HG02870 (cell line): ENCODE measurements around the gene ZNF705A.
"Not testable (repeated sequence)": the region's sequence is repeated elsewhere in the genome, so short reads cannot be mapped to it uniquely, and the experiment has no call there.

ENCODE experiments used
- ATAC-seq: cut with Tn5 transposase; IDR thresholded peaks from one replicate; pipeline ENCODE4 v1.9.1; 2021; ENCODE audit warnings: mild to moderate bottlenecking, moderate library complexity; ENCODE audit not compliant: unreplicated experiment

The ZNF705A gene

DNA sequence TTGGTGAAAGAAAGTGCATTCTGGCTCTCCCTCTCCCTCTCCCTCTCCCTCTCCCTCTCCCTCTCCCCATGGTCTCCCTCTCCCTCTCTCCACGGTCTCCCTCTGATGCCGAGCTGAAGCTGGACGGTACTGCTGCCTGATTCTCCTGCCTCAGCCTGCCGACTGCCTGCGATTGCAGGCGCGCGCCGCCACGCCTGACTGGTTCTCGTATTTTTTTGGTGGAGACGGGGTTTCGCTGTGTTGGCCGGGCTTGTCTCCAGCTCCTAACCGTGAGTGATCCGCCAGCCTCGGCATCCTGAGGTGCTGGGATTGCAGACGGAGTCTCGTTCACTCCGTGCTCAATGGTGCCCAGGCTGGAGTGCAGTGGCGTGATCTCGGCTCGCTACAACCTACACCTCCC lies 26.5 kb downstream of the ZNF705A start:
- ATAC-seq: not testable (repeated sequence)

DNA sequence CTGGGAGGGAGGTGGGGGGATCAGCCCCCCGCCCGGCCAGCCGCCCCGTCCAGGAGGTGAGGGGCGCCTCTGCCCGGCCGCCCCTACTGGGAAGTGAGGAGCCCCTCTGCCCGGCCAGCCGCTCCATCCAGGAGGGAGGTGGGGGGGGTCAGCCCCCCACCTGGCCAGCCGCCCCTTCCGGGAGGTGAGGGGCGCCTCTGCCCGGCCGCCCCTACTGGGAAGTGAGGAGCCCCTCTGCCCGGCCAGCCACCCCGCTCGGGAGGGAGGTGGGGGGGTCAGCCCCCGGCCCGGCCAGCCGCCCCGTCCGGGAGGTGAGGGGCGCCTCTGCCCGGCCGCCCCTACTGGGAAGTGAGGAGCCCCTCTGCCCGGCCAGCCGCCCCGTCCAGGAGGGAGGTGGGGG lies 27.4 kb downstream of the ZNF705A start:
- not testable (repeated sequence) for ATAC-seq

DNA sequence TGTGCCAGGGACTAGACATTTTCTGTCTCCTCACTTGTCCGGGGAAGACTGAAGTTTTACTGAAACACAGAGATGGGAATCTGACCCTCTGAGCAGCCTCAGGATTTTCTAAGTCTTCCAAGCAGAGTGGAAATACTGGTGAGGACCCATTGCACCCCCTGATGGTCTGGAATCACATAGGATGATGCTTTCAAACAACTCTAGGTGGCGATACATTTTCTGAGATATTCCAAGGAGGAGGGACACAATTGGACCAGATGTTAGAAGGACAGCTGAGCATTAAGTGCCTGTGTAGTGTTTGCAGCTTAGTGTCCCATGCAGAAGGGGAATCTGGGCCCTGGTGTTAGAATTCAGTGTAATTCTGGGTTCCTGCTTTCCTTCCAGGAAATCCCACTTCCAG lies 31.3 kb downstream of the ZNF705A start:
- not testable (repeated sequence) for ATAC-seq

DNA sequence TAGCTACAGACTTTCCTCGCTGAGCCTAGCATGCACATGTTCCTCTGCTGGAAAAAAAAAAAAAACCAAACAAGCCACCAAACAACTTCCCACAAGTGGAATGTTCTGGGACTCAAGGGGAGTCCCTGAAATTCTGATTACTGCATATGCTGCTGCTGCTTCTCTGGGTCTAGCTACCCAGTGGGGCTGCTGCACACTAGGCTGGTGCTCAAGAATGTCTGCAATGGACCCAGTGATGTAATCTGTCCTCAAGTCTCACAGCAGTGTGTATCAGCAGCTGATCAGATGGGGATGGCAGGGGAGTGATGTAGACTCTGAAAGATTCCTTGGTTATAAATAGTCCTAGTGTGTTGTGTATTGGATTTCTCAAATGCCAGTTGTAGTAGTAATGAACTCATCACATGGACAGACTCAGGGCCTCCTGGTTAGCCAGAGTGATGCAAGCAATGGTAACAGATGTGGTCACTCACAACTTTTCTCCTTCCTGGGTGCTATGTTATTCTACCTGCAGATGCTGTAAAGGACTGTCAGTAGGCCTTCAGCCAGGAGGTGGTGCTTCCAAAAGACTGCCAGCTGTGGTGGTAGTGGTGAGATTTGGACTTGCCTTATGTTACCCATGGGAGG lies 41.0 kb downstream of the ZNF705A start:
- ATAC-seq: not testable (repeated sequence)

DNA sequence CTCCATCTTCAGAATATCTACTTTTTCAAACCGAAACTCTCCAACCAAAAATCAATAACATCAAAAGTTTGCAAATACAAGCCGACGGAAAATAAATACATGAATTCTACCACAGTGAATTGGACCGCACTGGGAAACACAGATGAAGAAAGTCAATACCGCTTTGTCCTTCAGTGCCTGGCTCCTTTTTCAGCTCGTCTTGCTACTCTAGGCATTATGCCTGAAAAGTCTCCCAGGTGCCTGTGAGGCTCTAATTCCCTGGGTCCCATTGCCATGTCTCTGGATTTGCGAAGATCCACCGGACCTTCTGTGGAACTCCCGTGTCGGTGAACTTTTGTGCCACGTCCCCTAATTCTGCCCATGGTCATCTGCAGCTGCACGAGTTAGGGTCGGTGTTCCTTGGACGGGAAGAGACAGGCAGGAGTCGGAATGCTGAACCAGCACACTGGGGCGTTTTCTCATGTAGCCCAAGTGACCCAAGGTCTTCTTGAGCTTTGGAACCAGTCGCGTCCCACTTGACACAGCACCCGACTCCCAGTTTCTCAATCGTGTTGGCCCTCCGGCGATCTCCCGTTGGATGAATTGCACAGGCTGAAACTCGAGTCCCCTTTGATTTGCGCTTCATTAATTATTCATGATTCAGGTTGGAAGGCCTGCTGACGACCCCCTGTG lies 62.0 kb downstream of the ZNF705A start:
- not testable (repeated sequence) for ATAC-seq

DNA sequence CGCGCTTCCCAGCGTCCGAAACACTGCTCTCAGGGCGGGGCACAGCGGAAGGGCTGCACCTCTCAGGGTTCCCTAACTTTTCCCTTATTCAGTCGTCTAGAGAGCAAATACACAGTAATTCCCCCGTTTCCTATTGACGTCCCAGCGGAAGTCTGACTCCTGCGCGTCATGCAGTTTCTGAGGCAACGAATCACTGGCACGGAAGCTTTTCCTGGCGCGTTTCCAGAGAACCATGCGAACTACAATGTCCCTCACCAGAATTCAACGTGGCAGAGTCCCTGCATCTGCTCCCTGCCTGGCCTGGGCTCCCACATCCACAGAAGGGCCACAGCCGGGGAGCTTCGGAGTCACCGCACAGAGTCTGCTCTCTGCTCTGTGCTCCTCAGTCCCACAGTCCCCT lies 64.6 kb downstream of the ZNF705A start:
- ATAC-seq: not testable (repeated sequence)

DNA sequence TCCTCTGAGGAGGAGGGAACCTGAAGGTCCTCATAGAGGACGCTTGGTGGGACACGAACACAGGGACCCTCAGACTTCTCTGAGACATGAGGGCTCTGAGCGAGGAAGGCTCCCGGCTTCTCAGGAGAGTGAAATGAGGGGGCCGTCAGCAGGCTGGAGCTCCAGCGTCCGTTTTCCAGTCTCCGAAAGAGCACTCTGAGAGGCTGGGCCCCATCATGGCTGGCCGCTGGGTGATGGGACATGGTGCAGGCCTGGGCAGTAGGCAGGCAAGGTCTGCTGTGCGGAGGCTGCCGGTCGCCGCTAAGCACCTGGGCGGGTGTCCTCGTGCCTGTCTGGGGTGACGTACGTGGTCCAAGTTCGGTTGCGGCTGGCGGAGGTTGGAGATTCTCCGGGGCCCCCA lies 65.0 kb downstream of the ZNF705A start:
- ATAC-seq: not testable (repeated sequence)

DNA sequence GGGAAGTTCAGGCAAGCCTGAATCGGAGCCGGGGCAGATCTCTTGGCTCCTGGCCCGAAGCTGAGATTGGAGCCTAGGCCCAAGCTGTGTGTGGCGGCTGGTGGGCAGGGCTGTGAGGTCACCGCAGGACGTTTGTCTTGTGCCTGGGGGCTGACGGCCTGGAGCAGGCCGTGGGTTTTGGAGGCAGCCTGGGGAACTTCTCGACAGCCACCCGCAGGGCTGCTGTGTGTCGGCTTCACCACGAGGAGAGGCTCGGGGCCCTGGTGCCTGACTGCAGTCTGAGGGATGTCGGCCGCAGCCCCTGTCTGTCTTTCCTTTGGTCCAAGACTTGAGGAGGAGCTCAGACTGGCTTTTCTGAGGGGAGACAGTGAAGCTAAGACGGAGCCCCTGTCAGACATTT lies 65.5 kb downstream of the ZNF705A start:
- not testable (repeated sequence) for ATAC-seq

DNA sequence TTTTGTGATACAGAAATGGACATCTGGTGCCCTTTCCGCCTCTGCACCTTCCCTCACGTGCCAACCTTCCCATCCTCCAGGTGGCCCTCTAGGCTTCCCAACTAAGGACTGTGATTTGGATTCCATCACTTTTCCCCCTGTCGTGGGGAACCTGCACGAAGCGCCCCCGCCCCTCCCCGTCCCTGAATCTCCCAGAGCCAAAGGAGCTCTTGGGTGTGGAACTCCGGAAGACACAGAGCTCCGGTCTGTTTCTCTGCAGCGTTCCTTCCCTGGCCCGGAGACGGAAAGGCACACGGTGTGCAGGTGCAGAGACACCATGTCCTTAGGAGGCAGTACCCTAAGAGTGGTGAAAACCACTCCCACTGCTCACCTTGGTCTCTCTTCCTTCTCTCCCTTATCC lies 66.8 kb downstream of the ZNF705A start:
- not testable (repeated sequence) for ATAC-seq

DNA sequence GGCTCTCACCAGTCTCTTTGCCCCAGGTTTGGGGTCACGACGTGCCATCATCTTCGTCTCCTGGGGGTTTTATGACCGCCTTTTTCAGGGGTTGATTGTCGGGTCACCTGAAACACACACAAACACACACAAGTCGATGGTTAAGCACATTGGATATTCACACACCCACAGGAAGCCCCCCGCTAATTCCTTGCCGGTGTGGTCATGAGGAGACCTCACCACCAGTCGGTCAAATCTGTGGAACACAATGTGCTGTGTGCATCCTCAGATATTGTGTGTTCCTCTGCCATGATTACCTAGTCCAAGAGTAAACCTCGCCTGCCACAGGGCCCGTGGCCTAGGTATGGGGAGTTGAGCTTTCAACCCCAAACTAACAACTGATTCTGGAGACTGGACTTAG lies 68.0 kb downstream of the ZNF705A start:
- ATAC-seq: not testable (repeated sequence)

DNA sequence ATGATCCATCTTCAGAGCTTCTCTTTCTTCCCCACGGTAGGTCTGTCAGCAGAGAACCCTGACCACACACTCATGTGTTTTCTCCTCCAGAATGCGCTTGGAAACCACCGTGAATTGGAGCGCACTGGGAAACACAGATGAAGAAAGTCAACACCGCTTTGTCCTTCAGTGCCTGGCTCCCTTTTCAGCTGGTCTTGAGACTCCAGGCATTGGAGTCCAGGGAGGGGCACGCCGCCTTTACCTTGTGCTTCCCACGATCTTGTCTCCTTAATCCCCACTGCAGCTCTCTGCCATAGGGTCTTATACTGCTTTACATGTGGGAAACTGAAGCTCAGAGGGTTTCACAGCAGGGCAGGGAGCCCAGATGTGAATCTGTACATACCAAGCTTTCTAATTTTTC lies 69.5 kb downstream of the ZNF705A start:
- no peak for ATAC-seq

DNA sequence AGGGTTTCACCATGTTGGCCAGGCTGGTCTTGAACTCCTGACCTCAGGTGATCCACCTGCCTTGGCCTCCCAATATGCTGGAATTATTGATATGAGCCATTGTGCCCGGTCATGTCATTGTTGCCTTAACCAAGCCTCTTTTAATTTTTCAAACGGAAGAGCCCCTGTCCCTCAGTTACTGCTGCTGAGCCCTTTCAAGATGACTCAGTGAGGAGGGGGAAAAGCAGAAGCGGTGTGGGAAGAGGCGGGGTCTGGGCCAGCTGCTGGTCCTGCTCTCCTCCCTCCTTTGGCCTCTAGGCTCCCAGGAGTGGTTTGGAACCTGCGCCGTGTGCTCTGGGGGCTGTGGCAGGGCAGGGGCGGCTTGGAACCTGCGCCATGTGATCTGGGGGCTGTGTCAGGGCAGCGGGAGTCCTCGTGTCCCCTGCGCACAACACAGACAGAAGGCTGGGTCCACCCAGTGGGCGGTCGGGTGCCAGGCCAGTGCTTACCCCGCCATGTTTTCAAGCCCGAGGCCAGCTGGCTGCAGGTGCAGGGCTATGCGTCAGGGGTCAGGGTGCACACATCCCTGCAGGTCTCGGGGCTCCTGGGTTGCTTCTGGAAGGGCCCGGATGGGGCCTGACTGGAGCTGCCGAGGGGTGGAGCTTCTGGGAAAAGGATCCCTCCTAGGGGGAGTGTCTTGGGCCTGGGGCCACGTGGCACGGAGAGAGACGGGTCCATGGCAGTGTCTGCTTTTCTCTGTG lies 70.3 kb downstream of the ZNF705A start, which contains the start of gene FAM90A1:
Gene FAM90A1 (minus strand): TSS at position 627 of the 740 bp plus-strand sequence. CDS start 2,786 bp downstream, outside the sequence.
- not testable (repeated sequence) for ATAC-seq

DNA sequence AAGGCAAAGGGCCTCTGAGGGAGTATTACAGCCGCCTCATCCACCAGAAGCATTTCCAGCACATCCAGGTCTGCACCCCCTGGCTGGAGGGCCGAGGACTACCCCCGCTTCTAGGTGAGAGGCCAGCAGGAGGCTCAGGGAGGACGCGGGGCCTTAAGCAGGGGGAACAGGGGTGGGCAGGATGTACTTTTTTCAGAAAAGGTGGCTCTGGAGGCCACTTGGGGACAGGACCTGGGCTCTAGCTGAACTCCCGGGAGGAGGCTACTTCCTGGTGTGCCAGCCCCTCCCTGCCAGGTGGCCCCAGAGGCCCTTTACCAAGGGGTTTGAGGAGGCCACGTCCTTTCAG lies 70.9 kb downstream of the ZNF705A start:
- not testable (repeated sequence) for ATAC-seq

DNA sequence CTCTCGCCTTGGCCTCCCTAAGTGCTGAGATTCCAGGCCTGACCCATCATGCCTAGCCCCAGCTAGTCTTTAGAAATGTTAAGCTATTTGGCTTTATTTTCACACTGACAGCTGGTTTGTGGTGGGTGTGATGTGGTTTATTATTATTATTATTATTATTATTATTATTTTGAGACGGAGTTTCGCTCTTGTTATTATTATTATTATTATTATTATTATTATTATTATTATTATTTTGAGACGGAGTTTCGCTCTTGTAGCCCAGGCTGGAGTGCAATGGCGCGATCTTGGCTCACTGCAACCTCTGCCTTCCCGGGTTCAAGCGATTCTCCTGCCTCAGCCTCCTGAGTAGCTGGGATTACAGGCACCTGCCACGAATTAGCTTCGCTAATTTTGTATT lies 71.8 kb downstream of the ZNF705A start:
- not testable (repeated sequence) for ATAC-seq

DNA sequence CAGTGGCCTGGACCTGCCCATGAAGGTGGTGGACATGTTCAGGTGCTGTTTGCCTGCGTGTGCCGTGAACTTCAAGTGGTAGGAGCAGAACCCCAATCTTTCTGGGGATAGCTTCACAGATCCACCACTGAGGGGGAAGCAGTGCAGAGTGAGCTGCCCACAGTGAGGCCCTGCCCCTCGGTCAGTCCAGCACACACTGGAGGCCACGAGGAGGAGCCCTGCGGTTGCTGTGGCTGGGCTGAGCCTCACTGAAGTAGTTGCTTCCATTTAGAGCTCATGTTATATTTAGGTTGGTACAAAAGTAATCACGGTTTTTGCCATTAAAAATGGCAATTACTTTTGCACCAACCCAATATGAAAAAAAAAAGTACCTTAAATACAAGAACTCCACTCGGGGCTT lies 72.7 kb downstream of the ZNF705A start:
- not testable (repeated sequence) for ATAC-seq
